ENCODE data around the gene ZNF462.

Gene ZNF462

GRCh38 chr9:107018861-107019545, 156.0 kb downstream of the ZNF462 start:
- no peak for DNase-seq

GRCh38 chr9:107020040-107020530, 157.1 kb downstream of the ZNF462 start:
- no peak for DNase-seq

GRCh38 chr9:107024193-107024592, 161.2 kb downstream of the ZNF462 start:
- DNase-seq: no peak

- DNase-seq: no peak
Observed at GRCh38 chr9:107025260-107026035, 162.5 kb downstream of the ZNF462 start.

- DNase-seq: no peak
Observed at GRCh38 chr9:107029146-107029545, 166.2 kb downstream of the ZNF462 start.

GRCh38 chr9:107033966-107034365, 171.0 kb downstream of the ZNF462 start:
- DNase-seq: no peak

- no peak for DNase-seq
Observed at GRCh38 chr9:107034831-107035230, 171.9 kb downstream of the ZNF462 start.

GRCh38 chr9:107036367-107036766, 173.4 kb downstream of the ZNF462 start:
- no peak for DNase-seq

GRCh38 chr9:107039542-107039941, 176.6 kb downstream of the ZNF462 start:
- DNase-seq: no peak

GRCh38 chr9:107042606-107043005, 179.6 kb downstream of the ZNF462 start:
- DNase-seq: no peak

- DNase-seq: no peak
Observed at GRCh38 chr9:107043886-107044285, 180.9 kb downstream of the ZNF462 start.

- no peak for DNase-seq
Observed at GRCh38 chr9:107044872-107045271, 181.9 kb downstream of the ZNF462 start.

GRCh38 chr9:107046692-107047091, 183.7 kb downstream of the ZNF462 start:
- no peak for DNase-seq

- no peak for DNase-seq
Observed at GRCh38 chr9:107049046-107049802, 186.3 kb downstream of the ZNF462 start.

GRCh38 chr9:107049803-107050184, 186.8 kb downstream of the ZNF462 start:
- no peak for DNase-seq

- no peak for DNase-seq
Observed at GRCh38 chr9:107051392-107051791, 188.4 kb downstream of the ZNF462 start.

GRCh38 chr9:107054146-107054545, 191.2 kb downstream of the ZNF462 start:
- no peak for DNase-seq

GRCh38 chr9:107059220-107059619, 196.3 kb downstream of the ZNF462 start:
- no peak for DNase-seq

GRCh38 chr9:107060062-107060461, 197.1 kb downstream of the ZNF462 start:
- no peak for DNase-seq
